CD4-positive, alpha-beta T cell treated with Interferon alpha-2 for 1 hour (primary cell): Measurements from ENCODE around the gene NAXE.

Experiments used
- DNase-seq, 2 donors: peaks; one replicate each; pipeline ENCODE4 v3.0.0-alpha.2; 2020 to 2022

The NAXE gene

DNA sequence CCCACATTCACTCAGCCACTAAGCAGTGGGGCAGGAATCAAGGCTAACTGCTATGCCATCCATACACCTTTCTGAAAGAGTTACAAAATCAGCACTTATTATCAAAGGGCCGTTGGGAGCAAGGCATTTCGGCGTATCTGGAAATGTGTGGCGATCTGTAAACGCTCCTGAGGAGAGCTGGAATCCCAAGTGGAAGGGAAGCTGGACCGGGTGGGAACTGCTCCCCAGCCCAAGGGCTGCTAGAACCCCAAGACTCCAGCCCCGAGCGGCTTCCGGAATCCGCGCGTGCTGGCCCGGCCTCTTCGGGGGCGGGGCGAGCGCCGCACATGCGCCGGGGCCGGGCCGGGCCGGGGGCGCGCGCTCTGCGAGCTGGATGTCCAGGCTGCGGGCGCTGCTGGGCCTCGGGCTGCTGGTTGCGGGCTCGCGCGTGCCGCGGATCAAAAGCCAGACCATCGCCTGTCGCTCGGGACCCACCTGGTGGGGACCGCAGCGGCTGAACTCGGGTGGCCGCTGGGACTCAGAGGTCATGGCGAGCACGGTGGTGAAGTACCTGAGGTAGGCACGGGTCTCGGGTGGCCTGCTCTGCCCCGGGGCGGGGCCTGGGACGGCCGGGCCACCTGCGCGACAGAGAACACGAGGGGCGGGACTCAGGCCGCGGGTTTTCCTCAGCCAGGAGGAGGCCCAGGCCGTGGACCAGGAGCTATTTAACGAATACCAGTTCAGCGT lies at the start of gene NAXE:
Gene NAXE (plus strand): TSS at position 345 of the 726 bp plus-strand sequence. CDS start 29 bp downstream, at position 374.
- DNase-seq: peak; percentile 51 to 74

DNA sequence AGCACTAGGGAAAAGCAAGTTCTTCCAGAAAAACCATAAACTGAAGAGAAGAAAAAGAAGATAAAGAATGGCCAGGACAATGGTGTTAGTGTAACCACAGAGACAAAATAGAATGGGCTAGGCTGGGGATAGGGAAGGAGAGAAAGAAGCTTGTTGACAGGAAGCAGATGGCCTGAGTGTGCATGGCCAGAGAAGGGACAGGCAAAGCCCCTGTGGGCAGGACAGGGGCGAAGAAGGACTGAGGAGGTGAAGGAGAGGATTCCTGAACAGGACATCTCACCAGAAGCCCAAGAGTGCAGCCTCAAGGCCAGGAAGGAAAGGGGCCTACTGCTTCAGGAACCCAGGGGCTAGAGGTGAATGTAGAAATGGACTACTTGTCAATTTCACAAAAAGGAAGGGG lies 48.5 kb upstream of the NAXE start:
- no peak for DNase-seq

DNA sequence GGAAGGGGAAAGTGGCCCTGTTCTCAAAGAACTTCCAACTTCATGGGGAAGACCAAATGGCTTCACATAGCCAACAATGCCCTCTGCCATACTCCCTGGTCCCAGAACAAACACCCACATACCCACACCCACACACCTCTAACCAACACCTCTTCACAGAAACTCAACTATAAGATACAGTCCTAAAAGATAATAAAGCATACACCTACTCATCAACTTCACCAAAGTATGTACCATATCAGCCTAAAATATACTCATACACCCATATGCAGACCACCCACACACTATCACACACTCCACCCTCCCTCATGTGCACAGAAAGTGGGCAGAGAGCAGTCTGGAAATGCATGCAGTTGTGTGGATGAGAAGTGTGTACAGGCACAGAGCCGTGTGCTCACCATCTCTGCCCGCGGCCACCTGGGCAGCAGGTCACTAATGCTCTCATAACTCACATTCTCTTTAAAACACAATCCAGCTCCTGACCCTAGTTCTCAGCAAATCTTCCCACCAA lies 46.9 kb upstream of the NAXE start:
- DNase-seq: no peak

DNA sequence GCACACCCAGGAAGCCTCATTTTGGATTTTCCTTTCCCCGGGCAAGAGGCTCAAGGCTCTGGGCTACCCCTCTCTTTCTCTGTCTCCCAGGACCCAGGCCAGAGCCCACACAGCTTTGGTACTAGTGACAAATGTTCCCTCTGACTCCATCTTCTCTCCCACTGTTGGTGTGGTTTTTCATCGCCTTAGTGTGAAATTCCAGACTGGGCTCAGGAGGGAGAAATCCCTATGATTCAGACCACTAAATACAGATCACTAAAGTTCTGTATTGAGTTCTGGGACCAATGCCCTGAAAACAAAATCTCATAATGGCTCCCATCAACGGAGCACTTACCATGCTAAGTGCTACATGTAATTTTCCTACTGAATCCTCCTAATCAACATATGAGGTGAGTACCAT lies 45.3 kb upstream of the NAXE start:
- DNase-seq: no peak

DNA sequence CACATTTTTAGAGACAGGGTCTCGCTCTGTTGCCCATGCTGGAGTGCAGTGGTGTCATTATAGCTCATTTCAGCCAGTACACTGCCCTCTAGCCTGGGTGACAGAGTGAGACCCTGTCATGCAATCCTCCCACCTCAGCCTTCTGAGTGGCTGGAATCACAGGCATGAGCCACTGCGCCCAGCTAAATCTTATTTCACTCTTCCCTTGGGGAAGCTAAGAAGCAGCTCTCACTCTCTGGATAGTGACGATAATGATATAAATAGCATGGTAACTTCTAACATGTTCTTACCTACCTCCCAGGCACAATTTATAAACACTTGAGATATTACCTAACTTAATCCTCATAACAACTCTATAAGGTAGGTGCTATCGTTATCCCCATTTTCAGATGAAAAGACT lies 44.1 kb upstream of the NAXE start:
- no peak for DNase-seq

DNA sequence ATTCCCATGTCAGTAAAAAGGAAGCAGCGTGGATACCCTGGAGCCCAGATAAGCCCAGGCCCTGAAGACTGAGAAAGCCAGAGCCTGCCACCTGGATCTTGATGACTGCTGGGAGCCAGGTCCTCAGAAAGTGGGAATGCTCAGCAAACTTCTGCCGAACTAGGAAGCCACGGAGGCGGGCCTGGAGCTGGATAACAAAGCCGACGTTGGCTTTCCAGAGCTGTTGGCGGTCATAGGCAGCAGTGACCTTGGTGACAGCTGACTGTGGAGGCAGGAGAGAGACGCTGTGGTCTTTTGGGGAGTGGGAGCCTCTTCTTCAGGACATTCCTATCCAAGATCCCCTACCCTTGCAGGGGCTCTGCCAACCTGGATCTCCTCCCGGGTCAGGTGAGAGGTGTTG lies 43.6 kb upstream of the NAXE start:
- no peak for DNase-seq

DNA sequence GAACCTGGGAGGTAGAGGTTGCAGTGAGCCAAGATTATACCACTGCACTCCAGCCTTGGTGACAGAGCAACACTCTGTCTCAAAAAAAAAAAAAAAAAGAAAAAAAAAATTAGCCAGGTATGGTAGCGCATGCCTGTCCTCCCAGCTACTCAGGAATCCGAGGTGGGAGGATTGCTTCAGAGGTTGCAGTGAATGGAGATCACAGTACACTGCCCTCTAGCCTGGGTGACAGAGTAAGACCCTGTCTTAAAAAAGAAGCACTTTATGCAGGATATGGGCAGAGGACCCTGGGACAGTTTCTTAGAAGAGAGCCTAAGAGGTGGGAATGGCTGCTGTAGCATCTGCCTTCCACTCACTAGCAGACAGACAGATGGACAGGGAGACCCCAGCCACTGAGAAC lies 42.2 kb upstream of the NAXE start:
- DNase-seq: no peak

DNA sequence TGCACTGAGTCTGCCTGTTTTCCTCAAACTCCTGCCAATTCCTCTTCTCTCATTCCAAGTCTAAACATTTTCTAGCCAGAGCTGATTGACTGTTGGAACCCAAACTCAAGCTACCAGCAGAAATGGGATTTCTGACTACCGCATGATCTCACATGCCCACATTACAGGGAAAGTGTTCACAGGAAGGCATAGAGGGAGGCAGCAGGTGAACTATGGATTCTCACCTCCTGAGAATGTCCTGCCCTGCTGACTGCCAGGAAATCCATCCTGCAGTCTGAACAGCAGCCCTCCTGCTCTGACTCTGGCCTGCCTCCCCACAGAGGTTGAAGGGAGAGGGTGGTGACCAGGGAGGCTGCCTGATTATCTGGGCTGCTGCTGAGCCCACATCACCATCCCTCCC lies 41.7 kb upstream of the NAXE start:
- no peak for DNase-seq

DNA sequence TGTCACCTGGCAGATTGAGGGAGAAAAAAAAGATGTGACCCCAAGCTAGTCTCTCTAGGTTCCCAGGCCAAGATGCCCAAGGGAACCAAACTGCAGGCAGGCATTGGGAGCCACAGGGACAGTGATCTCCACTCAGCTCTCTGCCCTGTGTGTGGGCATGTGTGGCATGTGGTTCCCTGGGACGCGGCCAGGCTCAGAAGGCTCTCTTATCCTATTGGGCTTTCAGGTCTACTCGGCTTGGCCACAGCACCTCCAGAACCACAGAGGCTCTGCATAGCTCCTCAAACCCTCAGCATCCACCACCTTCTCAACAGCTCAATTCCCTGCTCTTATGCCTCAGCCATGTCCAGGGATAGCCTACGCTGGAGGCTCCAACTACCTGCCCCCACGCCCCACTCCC lies 41.2 kb upstream of the NAXE start:
- DNase-seq: no peak

DNA sequence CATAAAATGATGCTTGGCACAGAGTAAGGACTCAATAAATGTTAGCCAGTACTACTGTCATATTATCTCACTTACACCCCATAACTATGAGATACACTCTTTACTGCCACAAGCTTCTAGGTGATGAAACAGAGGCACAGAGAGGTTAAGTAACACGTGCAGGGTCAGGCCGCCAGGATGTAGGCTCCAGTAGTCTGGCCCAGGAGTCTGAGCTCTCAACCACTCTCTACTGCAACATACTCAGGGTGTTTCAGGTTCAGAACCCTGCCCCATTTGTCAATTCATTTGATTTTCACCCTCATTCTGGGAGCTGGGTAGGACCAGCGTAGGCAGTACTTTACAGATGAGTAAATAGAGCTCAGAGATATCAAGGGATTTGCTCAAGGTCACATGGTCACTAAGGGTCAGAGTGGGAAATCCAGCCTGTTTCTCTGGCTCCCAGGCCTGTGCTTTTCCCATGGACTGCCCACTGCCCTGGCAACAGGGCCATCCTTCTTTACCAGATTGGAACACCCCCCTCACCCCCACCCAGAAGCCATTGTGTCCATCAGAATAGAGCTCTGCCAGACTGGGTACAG lies 40.4 kb upstream of the NAXE start:
- no peak for DNase-seq

DNA sequence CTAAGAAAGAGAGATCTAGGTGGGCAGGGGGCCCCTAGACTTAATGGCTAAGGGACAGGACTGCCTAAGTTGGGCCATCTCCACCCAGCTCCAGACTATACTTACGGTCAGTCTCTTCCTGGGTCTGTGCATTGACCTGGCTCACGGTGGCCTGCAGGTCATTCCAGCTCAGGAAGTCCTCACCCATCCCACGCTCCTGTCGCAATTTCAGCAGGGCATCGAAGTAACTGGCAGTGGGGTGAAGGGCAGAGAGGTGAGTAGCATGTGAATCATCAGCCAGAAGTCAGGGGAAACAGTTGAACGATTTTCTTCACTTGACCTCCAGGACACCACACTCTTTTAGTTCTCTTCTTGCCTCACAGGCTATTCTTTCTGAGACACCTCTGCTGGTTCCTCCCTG lies 39.7 kb upstream of the NAXE start:
- DNase-seq: peak in 1 of 2 donors; percentile 16

DNA sequence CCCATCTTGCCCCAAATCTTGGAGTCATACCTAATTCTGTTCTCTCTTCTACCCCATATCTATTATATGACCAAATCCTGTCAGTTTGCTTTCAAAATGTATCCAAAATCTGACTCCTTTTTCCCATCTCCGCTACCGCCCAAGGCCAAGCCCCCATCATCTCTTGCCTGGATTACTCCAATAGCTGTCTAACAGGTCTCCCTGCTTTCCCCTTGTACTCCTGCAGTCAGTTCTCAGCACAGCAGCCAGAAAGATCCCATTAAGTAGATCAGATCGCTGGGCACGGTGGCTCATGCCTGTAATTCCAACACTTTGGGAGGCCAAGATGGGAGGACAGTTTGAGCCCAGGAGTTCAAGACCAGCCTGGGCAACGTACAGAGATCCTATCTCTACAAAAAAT lies 39.1 kb upstream of the NAXE start:
- DNase-seq: no peak

DNA sequence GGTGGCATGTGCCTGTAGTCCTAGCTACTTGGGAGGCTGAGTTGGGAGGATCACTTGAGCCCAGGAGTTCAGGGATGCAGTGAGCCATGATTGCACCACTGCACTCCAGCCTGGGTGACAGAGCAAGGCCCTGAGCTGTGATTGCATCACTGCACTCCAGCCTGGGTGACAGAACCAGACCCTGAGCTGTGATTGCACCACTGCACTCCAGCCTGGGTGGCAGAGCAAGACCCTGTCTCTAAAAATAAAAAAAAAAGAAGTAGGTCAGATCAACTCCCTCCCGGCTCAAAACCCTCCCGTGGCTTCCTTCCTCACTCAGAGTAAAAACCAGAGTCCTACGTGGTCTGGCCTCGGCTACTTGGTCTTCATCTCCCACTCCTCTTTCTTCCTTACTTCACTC lies 38.6 kb upstream of the NAXE start:
- DNase-seq: peak in 1 of 2 donors; percentile 58

DNA sequence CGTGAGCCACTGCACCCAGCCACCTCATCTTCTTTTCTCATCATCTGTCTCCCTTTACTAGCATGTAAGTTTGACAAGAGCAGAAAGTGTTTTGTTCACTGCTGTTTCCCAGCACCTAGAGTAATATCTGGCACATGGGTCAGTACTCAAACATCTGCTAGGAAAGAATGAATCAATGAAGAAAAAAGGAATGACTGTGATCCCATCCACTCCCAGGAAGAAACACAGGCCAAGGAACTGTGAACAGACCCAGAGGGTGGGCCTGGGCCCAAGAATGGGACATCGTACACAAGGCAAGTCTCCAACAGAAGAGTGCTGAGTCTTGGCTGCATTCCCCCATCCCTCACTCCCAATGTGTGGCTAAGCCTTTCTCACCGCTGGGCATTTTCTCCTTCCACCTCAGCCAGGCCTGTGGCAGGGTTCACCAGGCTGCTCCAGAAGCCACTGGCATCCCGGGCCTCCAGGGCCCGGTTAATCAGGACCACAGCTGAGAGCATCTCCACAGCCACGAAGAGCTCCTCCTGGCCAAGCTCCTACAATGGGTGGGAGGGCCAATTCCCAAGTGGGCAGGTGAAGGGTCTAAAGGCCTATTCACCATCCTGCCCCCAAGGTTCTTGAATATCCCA lies 37.6 kb upstream of the NAXE start:
- no peak for DNase-seq

DNA sequence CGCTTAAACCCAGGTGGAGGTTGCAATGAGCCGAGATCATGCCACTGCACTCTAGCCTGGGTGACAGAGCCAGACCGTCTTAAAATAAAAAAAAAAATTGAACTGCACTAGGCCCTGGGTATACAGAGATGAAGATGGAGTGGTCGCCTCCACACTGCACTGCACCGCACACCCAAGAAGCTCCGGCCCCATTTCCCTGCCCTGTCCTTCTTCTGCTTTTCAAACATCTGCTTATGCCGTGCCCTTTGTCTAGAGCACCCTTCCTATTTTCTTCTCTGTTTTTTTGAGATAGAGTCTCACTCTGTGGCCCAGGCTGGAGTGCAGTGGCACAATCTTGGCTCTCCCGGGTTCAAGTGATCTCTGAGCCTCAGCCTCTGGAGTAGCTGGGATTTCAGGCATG lies 36.6 kb upstream of the NAXE start:
- DNase-seq: no peak

DNA sequence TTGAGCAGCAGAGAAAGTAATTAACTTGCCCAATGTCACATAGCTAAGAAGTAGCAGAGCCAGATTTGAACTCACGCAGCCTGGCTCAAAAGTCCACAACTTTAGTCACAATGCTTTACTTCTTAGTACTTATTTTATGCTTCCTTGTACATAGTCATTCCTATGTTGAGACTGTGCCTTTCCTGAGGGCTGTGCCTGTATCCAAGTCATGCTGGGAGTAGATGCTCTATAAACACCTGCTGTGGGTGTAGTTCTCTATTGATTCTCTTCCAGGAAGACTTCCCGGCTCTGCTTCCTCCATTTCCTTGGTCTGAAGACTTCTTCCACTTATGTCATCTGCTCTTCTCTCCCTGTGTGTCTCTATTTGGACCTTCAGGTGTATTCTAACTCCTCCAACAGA lies 35.9 kb upstream of the NAXE start:
- DNase-seq: no peak

DNA sequence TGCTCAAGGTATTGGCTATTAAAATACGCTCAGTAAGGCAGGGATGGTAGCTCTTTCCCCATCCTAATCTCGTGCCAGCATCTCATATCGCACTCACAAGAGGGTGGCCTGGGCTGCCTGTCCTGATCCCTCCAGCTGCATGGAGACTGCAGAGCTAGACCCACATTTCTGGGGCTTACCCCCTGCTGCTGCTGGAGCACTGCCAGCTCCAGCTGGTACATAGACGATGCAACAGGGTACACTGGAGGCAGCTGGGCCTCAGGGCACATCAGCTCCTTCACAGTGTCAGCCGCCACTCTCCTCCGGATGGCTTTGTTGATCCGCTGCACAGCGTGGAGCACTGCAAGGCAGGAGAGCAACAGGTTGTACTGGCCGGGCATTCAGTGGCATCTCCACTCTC lies 35.2 kb upstream of the NAXE start:
- no peak for DNase-seq

DNA sequence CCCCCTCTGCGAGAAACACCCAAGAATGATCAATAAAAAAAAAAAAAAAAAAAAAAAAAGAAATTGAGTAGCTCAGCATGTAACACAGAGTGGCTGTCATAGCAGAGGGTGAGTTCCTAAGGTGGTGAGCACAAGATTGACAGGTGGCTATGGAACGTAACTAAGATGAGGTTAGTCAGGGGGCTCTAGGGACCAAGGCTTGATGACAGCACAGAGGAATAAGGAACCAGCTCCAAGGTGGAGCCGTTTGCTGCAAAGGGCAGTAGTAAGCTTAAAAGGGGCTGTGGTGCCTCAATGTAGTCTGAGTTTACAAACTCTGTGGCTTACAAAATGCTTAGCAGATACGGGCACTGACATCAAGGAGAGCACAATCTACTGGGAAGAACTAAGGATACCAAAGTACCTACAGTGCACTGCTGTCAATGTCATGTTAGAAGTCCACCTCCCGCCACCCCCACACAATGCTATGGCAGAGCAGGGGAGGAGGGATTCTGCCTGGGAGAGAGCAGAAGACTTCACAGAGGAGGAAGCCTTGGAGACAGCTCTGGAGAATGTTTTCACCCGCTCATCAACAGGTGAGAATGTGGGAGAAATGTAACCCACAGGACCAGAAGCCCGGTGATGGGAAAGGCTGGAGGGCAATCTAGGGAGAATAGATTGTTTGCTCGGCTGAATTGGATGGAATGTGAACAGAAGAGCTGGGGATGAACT lies 32.3 kb upstream of the NAXE start:
- DNase-seq: no peak

DNA sequence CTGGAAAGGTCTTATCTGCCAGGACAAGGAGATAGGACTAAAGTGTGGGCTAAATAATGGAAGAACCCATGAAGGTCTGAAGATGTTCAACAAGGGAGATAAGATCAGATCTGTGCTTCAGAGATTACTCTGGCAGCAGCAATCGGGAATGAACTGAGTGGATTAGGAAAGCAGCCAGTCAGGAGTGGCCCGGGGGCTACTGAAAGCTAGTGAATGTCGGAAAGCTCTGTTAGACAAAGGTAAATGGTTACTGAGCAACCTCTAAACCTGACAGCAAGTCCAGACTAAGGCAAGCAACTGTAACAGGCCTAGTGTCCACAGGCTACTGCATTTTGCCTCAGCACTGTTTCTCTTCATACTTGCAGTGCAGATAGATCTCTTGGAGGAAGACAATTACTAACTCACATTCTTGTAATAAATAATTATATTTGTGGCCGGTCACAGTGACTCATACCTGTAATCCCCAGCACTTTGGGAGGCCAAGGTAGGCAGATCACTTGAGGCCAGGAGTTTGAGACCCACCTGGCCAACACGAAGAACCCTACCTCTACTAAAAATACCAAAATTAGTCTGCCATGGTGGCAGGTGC lies 31.7 kb upstream of the NAXE start:
- DNase-seq: no peak

DNA sequence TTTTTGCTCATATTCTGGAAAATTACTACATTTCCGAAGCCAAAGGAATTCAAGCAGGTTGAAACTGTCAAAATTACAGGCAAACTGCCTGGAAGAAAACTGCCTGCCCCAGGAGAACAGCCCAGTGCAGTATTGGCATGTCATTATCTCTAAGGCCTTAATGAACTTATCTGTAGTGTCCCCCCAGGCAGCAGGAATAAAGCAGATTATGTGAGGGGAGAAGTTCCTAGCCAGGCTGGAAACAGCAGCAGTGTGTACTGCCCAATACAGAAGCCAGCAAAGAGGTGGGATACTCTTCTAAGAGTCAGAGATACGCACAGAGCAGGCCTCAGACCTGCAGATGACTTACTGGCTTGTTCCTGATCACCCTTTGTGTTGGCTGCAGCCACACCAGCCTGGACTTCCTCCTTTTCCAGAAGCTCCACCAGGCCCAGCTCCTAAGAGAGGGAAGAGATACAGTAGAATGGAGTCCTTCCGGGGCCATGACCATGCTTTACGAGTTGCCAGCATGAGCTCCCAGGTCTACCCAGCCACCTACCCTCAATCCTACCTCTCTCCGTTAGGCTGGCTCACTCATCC lies 30.9 kb upstream of the NAXE start:
- DNase-seq: no peak

DNA sequence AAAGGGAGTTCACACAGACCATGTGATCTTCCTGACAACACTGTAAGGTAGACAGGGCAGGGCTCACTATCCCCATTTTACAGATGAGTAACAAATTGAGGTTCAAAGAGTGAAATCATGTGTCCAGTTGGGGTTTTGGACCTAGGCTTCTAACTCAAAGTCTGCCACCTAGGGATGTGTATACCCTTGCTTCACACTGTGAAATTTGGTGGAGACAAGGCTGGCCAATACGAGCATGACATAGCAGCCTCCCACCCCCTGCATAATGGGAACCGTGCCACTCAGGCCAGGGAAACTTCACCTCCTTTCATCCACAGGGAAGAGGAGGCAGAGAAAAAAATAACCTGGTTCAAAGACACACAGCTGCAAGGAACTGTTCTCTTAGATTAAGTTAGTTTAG lies 26.1 kb upstream of the NAXE start:
- DNase-seq: no peak

DNA sequence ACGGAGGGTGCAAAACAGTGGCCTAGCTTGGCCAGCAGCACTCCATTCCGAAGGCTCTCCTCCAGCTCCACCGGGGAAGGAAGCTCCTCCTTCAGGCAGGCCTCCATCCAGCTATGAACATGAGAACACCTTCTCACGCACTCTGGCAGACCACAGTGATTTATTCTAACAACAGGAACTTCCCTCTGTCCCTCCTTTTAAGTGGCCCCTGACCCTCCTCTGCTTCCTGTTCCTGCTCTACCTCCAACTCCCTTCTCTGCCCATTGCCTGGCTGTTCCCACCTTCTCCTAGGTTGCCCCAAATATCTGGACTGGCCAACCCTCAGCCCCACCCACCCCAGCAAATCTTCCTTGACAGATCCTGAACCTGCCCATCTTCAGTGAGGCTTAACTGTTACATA lies 25.1 kb upstream of the NAXE start:
- no peak for DNase-seq

DNA sequence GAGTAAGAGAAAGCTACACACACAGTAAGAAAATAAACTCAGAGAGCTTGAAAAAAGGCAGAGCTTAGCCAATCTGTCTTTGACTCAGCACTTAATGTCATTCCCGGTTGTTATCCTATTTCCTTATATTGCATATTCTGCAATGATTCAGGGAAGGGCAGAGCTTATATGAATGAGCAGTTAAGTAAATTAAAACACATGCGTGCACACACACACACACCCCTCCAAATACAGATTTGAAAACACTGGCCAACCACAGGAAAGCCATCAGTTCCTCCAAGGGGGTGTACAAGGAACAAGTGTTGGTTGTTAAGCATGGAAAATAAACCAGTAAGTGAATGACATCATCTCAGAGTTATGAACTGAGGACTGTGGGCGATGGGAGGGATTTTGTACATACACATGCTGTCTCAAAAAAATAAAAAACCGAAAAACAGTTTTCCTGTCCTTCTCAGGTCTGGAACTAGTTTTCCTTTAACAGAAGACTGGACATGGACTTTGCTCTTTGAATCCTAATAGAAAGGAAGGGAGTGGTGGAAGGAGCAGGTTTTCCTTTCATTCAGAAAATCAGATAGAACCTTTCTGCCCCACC lies 20.2 kb upstream of the NAXE start:
- no peak for DNase-seq
